CD4-positive, alpha-beta T cell treated with Interleukin-12 subunit alpha and Interleukin-12 subunit beta, for 1 hour (primary cell): ENCODE measurements around the gene HSD11B1L.
A peak's percentile ranks its signal among the peaks of the same experiment; 100 is the strongest.

Experiments
- DNase-seq: peaks from one replicate; pipeline ENCODE4 v3.0.0-alpha.2; 2020

HSD11B1L gene

GRCh38 chr19:5667751-5668271 lies 13.0 kb upstream of the HSD11B1L start:
- DNase-seq: no peak

- DNase-seq: no peak
Measured at GRCh38 chr19:5669212-5669611, 11.6 kb upstream of the HSD11B1L start.

GRCh38 chr19:5671600-5671999 lies 9.2 kb upstream of the HSD11B1L start:
- no peak for DNase-seq

GRCh38 chr19:5672708-5673459 lies 7.9 kb upstream of the HSD11B1L start:
- DNase-seq: no peak

GRCh38 chr19:5673752-5674151 lies 7.1 kb upstream of the HSD11B1L start:
- DNase-seq: no peak

- DNase-seq: no peak
Measured at GRCh38 chr19:5674714-5675113, 6.1 kb upstream of the HSD11B1L start.

GRCh38 chr19:5676105-5676771 lies 4.6 kb upstream of the HSD11B1L start:
- DNase-seq: no peak

- no peak for DNase-seq
Measured at GRCh38 chr19:5676772-5677105, 4.1 kb upstream of the HSD11B1L start.

GRCh38 chr19:5677136-5677535 lies 3.7 kb upstream of the HSD11B1L start:
- DNase-seq: no peak

GRCh38 chr19:5677580-5677979 lies 3.2 kb upstream of the HSD11B1L start:
- no peak for DNase-seq

- no peak for DNase-seq
Measured at GRCh38 chr19:5678071-5678718, 2.6 kb upstream of the HSD11B1L start.

GRCh38 chr19:5679289-5680083 lies 1.3 kb upstream of the HSD11B1L start:
- no peak for DNase-seq

GRCh38 chr19:5680084-5680436 lies 767 bp upstream of the HSD11B1L start:
- no peak for DNase-seq

- DNase-seq: no peak
Measured at GRCh38 chr19:5681391-5682106, 722 bp downstream of the HSD11B1L start.

- no peak for DNase-seq
Measured at GRCh38 chr19:5682107-5682482, 1.3 kb downstream of the HSD11B1L start.

- no peak for DNase-seq
Measured at GRCh38 chr19:5683177-5683886, 2.5 kb downstream of the HSD11B1L start.

- DNase-seq: no peak
Measured at GRCh38 chr19:5684694-5685430, 4.0 kb downstream of the HSD11B1L start.

- no peak for DNase-seq
Measured at GRCh38 chr19:5686326-5686646, 5.5 kb downstream of the HSD11B1L start.

- DNase-seq: peak; percentile 96
Measured at GRCh38 chr19:5686647-5687359, 6.0 kb downstream of the HSD11B1L start.

- no peak for DNase-seq
Measured at GRCh38 chr19:5687360-5688198, 6.8 kb downstream of the HSD11B1L start.
